ENCODE results near the gene DIPK1C. TPM values are rescaled to one million over a fixed set of nuclear protein-coding genes. Genes with fewer than 3 reads are reported as not detected.

DIPK1C gene
- total RNA-seq, 1 donor from 2014 or later, result not detected

GRCh38 chr18:74455386-74455785 lies 1.7 kb downstream of the DIPK1C start:
- peaks cover 62% of the 10 kb centered on the region for H3K27me3 Mint-ChIP-seq (ENCODE audit: low read depth, unreplicated experiment)

DNA sequence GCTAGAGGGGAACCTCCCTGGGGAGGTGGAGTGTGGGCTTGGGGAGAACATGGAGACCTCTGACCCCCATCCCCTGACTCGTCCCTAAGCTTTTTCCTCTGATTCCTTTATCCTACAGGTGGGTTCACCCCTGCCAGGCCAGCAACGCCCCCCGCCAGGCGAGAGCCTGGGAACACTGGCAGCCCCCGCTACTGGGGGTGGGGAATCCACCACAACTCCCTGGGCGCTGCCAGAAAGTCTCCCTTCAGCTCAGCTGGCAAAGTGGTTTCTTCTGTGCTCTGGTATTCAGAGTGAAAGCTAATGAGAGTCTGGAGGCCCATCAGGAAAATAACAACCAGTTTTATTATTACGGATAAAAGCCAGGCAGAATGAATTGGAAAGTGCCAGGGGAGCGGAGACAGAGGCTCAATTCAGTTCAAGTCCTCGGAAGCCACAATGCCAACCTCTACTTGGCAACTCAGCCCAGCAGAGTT lies 2.8 kb downstream of the DIPK1C start:
- H3K27ac Mint-ChIP-seq (ENCODE audit: unreplicated experiment), result no peak overlapping the region
- H2AFZ ChIP-seq (ENCODE audit: low read depth, low read length), result no peak overlapping the region
- H3K9ac ChIP-seq (ENCODE audit: low read length), result no peak overlapping the region
- H3K27ac ChIP-seq (ENCODE audit: low read depth, low read length), result no peak overlapping the region
- FAIRE-seq, result no peak
- H3K79me2 ChIP-seq (ENCODE audit: insufficient read depth, low read length), result no peaks in the 10 kb centered on the region
- peaks cover 59% of the 10 kb centered on the region for H3K27me3 Mint-ChIP-seq (ENCODE audit: low read depth, unreplicated experiment)
- H4K20me1 ChIP-seq (ENCODE audit: insufficient read depth, low read length), result no peaks in the 10 kb centered on the region
- no peaks in the 10 kb centered on the region for H3K9me3 Mint-ChIP-seq (ENCODE audit: unreplicated experiment)
- TF ChIP-seq EZH2 (IDR thresholded peaks at IDR 0.05; ENCODE audit: insufficient read depth, low read length), result no peak
- TF ChIP-seq, protein P1, sequence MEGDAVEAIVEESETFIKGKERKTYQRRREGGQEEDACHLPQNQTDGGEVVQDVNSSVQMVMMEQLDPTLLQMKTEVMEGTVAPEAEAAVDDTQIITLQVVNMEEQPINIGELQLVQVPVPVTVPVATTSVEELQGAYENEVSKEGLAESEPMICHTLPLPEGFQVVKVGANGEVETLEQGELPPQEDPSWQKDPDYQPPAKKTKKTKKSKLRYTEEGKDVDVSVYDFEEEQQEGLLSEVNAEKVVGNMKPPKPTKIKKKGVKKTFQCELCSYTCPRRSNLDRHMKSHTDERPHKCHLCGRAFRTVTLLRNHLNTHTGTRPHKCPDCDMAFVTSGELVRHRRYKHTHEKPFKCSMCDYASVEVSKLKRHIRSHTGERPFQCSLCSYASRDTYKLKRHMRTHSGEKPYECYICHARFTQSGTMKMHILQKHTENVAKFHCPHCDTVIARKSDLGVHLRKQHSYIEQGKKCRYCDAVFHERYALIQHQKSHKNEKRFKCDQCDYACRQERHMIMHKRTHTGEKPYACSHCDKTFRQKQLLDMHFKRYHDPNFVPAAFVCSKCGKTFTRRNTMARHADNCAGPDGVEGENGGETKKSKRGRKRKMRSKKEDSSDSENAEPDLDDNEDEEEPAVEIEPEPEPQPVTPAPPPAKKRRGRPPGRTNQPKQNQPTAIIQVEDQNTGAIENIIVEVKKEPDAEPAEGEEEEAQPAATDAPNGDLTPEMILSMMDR (IDR thresholded peaks at IDR 0.05; ENCODE audit: insufficient read depth, low read depth, low read length), result no peak
- no peaks in the 10 kb centered on the region for H3K4me1 ChIP-seq (ENCODE audit: insufficient read depth, low read length)
- peaks cover 5% of the 10 kb centered on the region for H3K4me1 Mint-ChIP-seq (ENCODE audit: low read depth, unreplicated experiment)
- no peak overlapping the region for H3K4me3 Mint-ChIP-seq (ENCODE audit: unreplicated experiment)
- H3K4me2 ChIP-seq (ENCODE audit: low read length), result no peak overlapping the region
- no peak for DNase-seq (ENCODE audit: low read depth)
- H3K36me3 Mint-ChIP-seq (ENCODE audit: low read depth, unreplicated experiment), result no peaks in the 10 kb centered on the region
- no peak overlapping the region for H3K4me3 ChIP-seq (ENCODE audit: insufficient read depth, low read depth, low read length)
- H3K36me3 ChIP-seq (ENCODE audit: insufficient read depth, low read length), result no peaks in the 10 kb centered on the region
- H3K9me3 ChIP-seq (ENCODE audit: insufficient read depth, low read depth, low read length), result no peaks in the 10 kb centered on the region
- peaks cover 48% of the 10 kb centered on the region for H3K27me3 ChIP-seq (ENCODE audit: insufficient read depth, low read length)

More at GRCh38 chr18:74455386-74455785, 1.7 kb downstream of the DIPK1C start:
- H3K4me2 ChIP-seq (ENCODE audit: low read length), result no peak overlapping the region
- Mint-ChIP-seq H3K9me3 (ENCODE audit: unreplicated experiment) (no peaks in the 10 kb centered on the region), H3K36me3 (ENCODE audit: low read depth, unreplicated experiment) (no peaks in the 10 kb centered on the region), H3K27ac (ENCODE audit: unreplicated experiment) (no peak overlapping the region), H3K4me1 (ENCODE audit: low read depth, unreplicated experiment) (peaks cover 5% of the 10 kb centered on the region), H3K4me3 (ENCODE audit: unreplicated experiment) (no peak overlapping the region)
- TF ChIP-seq EZH2 (IDR thresholded peaks at IDR 0.05; ENCODE audit: insufficient read depth, low read length), result no peak
- TF ChIP-seq, protein P1 (IDR thresholded peaks at IDR 0.05; ENCODE audit: insufficient read depth, low read depth, low read length), result no peak
- no peaks in the 10 kb centered on the region for H4K20me1 ChIP-seq (ENCODE audit: insufficient read depth, low read length)
- no peaks in the 10 kb centered on the region for H3K36me3 ChIP-seq (ENCODE audit: insufficient read depth, low read length)
- no peaks in the 10 kb centered on the region for H3K9me3 ChIP-seq (ENCODE audit: insufficient read depth, low read depth, low read length)
- H3K79me2 ChIP-seq (ENCODE audit: insufficient read depth, low read length), result no peaks in the 10 kb centered on the region
- H3K4me1 ChIP-seq (ENCODE audit: insufficient read depth, low read length), result no peaks in the 10 kb centered on the region
- H2AFZ ChIP-seq (ENCODE audit: low read depth, low read length), result no peak overlapping the region
- H3K9ac ChIP-seq (ENCODE audit: low read length), result no peak overlapping the region
- peaks cover 51% of the 10 kb centered on the region for H3K27me3 ChIP-seq (ENCODE audit: insufficient read depth, low read length)
- DNase-seq (ENCODE audit: low read depth) (no peak), FAIRE-seq (no peak)
- no peak overlapping the region for H3K27ac ChIP-seq (ENCODE audit: low read depth, low read length)
- H3K4me3 ChIP-seq (ENCODE audit: insufficient read depth, low read depth, low read length), result no peak overlapping the region

DNA sequence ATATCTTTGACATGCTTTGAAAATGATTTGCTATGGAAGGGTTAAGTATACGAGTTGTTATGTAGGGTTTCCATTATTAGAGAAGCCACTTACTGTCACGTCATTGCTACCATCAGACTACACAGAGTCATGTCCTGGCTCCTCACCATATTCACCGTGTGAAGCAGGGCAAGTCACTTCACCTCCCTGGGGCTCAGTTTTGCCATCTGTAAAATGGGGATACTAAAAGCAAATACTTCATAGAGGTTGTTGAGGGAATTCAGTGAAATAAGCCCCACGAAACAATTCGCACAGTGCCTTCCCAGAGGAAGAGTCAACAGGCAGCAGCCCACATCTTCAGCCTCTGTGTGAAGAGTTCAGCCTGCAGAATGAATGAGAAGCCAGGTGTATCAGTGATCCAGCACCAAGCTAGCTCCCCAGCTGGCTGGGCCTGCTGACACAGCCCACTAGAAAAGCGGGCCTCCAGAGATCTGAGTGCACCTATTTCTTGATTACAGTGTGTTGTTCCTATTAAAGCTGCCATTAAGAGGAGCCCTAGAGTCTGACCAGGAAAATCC lies 3.4 kb downstream of the DIPK1C start:
- Mint-ChIP-seq H3K27me3 (ENCODE audit: low read depth, unreplicated experiment) (peaks cover 60% of the 10 kb centered on the region), H3K4me3 (ENCODE audit: unreplicated experiment) (no peak overlapping the region)
- FAIRE-seq, result no peak

More for the DNA sequence above, 3.4 kb downstream of the DIPK1C start:
- TF ChIP-seq, protein P1 (IDR thresholded peaks at IDR 0.05; ENCODE audit: insufficient read depth, low read depth, low read length), result no peak
- no peak for TF ChIP-seq EZH2 (IDR thresholded peaks at IDR 0.05; ENCODE audit: insufficient read depth, low read length)
- Mint-ChIP-seq H3K36me3 (ENCODE audit: low read depth, unreplicated experiment) (no peaks in the 10 kb centered on the region), H3K9me3 (ENCODE audit: unreplicated experiment) (no peaks in the 10 kb centered on the region), H3K27ac (ENCODE audit: unreplicated experiment) (peak overlapping the region; percentile 66), H3K4me1 (ENCODE audit: low read depth, unreplicated experiment) (peaks cover 5% of the 10 kb centered on the region)
- no peak overlapping the region for H3K4me3 ChIP-seq (ENCODE audit: insufficient read depth, low read depth, low read length)
- peaks cover 42% of the 10 kb centered on the region for H3K27me3 ChIP-seq (ENCODE audit: insufficient read depth, low read length)
- DNase-seq (ENCODE audit: low read depth), result no peak
- H3K36me3 ChIP-seq (ENCODE audit: insufficient read depth, low read length), result no peaks in the 10 kb centered on the region
- no peaks in the 10 kb centered on the region for H4K20me1 ChIP-seq (ENCODE audit: insufficient read depth, low read length)
- H3K27ac ChIP-seq (ENCODE audit: low read depth, low read length), result no peak overlapping the region
- no peak overlapping the region for H2AFZ ChIP-seq (ENCODE audit: low read depth, low read length)
- no peak overlapping the region for H3K9ac ChIP-seq (ENCODE audit: low read length)
- H3K9me3 ChIP-seq (ENCODE audit: insufficient read depth, low read depth, low read length), result no peaks in the 10 kb centered on the region
- H3K4me2 ChIP-seq (ENCODE audit: low read length), result no peak overlapping the region
- H3K4me1 ChIP-seq (ENCODE audit: insufficient read depth, low read length), result no peaks in the 10 kb centered on the region
- no peaks in the 10 kb centered on the region for H3K79me2 ChIP-seq (ENCODE audit: insufficient read depth, low read length)

Measured in astrocyte (in vitro differentiated cells and primary cell).